ENCODE results near the gene OGFOD3. TPM values are rescaled to one million over a fixed set of nuclear protein-coding genes. Genes with fewer than 3 reads are reported as not detected.

Gene OGFOD3
- total and polyA plus RNA-seq, 9 of the 15 experiments (the other 6 are each of a cell fraction or from before 2014, with no cell fraction given) = 0.69 to 44.7 (median 18.9) TPM

- TF ChIP-seq ATF7 (IDR thresholded peaks at IDR 0.05) = peak; percentile 56; the same call in 1 of the 2 replicates
- no peak for TF ChIP-seq ARID1B (IDR thresholded peaks at IDR 0.05)
- no peak for TF ChIP-seq GTF2B (IDR thresholded peaks at IDR 0.05; ENCODE audit: extremely low read depth, insufficient read length)
- TF ChIP-seq U2AF1 (optimal IDR thresholded peaks at IDR 0.05; ENCODE audit: low read depth, low read length) = peak; percentile 81
- no peak for TF ChIP-seq FOXA1 (IDR thresholded peaks at IDR 0.05; ENCODE audit: borderline replicate concordance)
- peak; percentile 72 for TF ChIP-seq TBP (optimal IDR thresholded peaks at IDR 0.05; ENCODE audit: low read depth, low read length)
- no peak for TF ChIP-seq CLOCK (CRISPR knock-in tag; IDR thresholded peaks at IDR 0.05; ENCODE audit: borderline replicate concordance)
- TF ChIP-seq CCNT2 (IDR thresholded peaks at IDR 0.05; ENCODE audit: borderline replicate concordance, extremely low read depth, insufficient read length, low read depth, low read length) = peak; percentile 95
- TF ChIP-seq E2F8 (IDR thresholded peaks at IDR 0.05; ENCODE audit: low read depth, partially characterized antibody) = no peak
- TF ChIP-seq CREB3 (tag; conservative IDR thresholded peaks at IDR 0.05; ENCODE audit: low read depth) = no peak
- TF ChIP-seq TFE3 (CRISPR knock-in tag; IDR thresholded peaks at IDR 0.05) = no peak
- peak; percentile 66; the same call in 1 of the 2 replicates for TF ChIP-seq ZNF263 (CRISPR knock-in tag; IDR thresholded peaks at IDR 0.05; ENCODE audit: borderline replicate concordance)
- TF ChIP-seq BHLHE40 (IDR thresholded peaks at IDR 0.05; ENCODE audit: low read length) = peak; percentile 47; the same call in 1 of the 2 replicates
Measured at GRCh38 chr17:82418001-82418986, at the start of gene OGFOD3, which contains the start of gene HEXD (continued).
